AML-193 (cell line): ENCODE results near the gene RALGPS1.

Source experiments
- DNase-seq, 2 experiments: peaks; one replicate each; lab custom pipeline; 2025; lab: John Stamatoyannopoulos, UW

The RALGPS1 gene

GRCh38 chr9:126904586-126904985, 10.0 kb upstream of the RALGPS1 start:
- no peak for DNase-seq

GRCh38 chr9:126906091-126906490, 8.5 kb upstream of the RALGPS1 start:
- no peak for DNase-seq

- DNase-seq = no peak
These were observed 7.5 kb upstream of the RALGPS1 start for GRCh38 chr9:126907058-126907457.

GRCh38 chr9:126915281-126915816, 767 bp downstream of the RALGPS1 start:
- DNase-seq = no peak

GRCh38 chr9:126915846-126916543, 1.4 kb downstream of the RALGPS1 start:
- DNase-seq = no peak

- DNase-seq = peak in 1 of 2 experiments; percentile 19
These were observed 2.3 kb downstream of the RALGPS1 start for GRCh38 chr9:126916909-126917308.

- no peak for DNase-seq
These were observed 4.6 kb downstream of the RALGPS1 start for GRCh38 chr9:126919193-126919592.

- DNase-seq = no peak
These were observed 11.3 kb downstream of the RALGPS1 start for GRCh38 chr9:126925876-126926275.

- no peak for DNase-seq
These were observed 11.8 kb downstream of the RALGPS1 start for GRCh38 chr9:126926364-126926763.

- DNase-seq = no peak
These were observed 12.8 kb downstream of the RALGPS1 start for GRCh38 chr9:126927419-126927818.

- DNase-seq = no peak
These were observed 18.3 kb downstream of the RALGPS1 start for GRCh38 chr9:126932871-126933321.

GRCh38 chr9:126933334-126933980, 18.9 kb downstream of the RALGPS1 start:
- DNase-seq = no peak

- no peak for DNase-seq
These were observed 19.9 kb downstream of the RALGPS1 start for GRCh38 chr9:126934441-126934840.

- DNase-seq = no peak
These were observed 21.0 kb downstream of the RALGPS1 start for GRCh38 chr9:126935630-126936029.

- DNase-seq = no peak
These were observed 22.9 kb downstream of the RALGPS1 start for GRCh38 chr9:126937444-126937843.

- DNase-seq = no peak
These were observed 23.7 kb downstream of the RALGPS1 start for GRCh38 chr9:126938327-126938726.

GRCh38 chr9:126939821-126940221, 25.2 kb downstream of the RALGPS1 start:
- DNase-seq = no peak

GRCh38 chr9:126942399-126942798, 27.8 kb downstream of the RALGPS1 start:
- no peak for DNase-seq

GRCh38 chr9:126945682-126946081, 31.1 kb downstream of the RALGPS1 start:
- DNase-seq = no peak

- DNase-seq = no peak
These were observed 32.9 kb downstream of the RALGPS1 start for GRCh38 chr9:126947529-126947928.

GRCh38 chr9:126952205-126952977, 37.8 kb downstream of the RALGPS1 start:
- DNase-seq = no peak

- no peak for DNase-seq
These were observed 38.6 kb downstream of the RALGPS1 start for GRCh38 chr9:126953041-126953809.
